Measurements from ENCODE around the gene SHISAL1.

The SHISAL1 gene

DNA sequence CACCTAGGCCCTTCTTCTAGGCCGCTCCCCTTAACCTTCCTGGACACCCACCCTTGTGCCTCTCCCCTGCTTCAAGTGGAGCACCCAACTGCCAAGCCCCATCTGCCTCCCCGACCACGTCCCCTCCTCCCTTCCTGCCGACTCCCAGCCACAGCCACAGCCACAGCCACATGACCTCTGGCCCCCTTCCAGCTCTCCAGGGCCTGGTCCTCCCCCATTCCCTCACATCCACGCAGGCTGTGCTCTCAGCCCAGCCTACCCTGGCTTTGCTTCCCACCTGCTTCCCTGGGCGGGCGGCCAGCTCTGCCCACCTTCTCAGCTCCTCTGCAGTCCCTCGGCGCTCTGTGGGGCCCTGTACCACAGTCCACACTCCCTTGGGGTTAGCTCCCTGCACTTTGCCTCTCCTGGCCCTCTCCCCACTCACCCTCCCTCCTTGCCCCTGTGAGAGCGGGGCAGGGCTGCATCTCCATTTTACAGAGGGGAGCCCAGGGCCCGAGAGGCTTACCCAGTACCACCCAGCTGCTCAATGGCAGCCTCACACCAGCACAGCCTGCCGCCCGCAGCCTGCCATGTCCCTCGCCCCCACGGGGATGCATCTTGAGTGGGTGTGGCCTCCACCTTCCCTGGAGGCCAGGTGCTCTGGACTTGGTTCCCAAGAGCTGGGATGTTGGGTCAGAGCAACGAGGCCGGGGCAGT, 111.7 kb downstream of the SHISAL1 start:
- peaks cover 8% of the 10 kb centered on the region; the same call in 1 of the 2 replicates for H3K27me3 ChIP-seq (ENCODE audit: insufficient read depth, low read depth)
- no peaks in the 10 kb centered on the region for H3K36me3 ChIP-seq (ENCODE audit: insufficient read depth)
- H3K27ac ChIP-seq = no peak overlapping the region
- no peak overlapping the region for H2AFZ ChIP-seq (ENCODE audit: low read depth)
- H3K79me2 ChIP-seq (ENCODE audit: insufficient read depth, low read depth) = no peaks in the 10 kb centered on the region
- H3K9ac ChIP-seq = no peak overlapping the region
- no peak overlapping the region for H3K4me2 ChIP-seq
- TF ChIP-seq, protein P1, sequence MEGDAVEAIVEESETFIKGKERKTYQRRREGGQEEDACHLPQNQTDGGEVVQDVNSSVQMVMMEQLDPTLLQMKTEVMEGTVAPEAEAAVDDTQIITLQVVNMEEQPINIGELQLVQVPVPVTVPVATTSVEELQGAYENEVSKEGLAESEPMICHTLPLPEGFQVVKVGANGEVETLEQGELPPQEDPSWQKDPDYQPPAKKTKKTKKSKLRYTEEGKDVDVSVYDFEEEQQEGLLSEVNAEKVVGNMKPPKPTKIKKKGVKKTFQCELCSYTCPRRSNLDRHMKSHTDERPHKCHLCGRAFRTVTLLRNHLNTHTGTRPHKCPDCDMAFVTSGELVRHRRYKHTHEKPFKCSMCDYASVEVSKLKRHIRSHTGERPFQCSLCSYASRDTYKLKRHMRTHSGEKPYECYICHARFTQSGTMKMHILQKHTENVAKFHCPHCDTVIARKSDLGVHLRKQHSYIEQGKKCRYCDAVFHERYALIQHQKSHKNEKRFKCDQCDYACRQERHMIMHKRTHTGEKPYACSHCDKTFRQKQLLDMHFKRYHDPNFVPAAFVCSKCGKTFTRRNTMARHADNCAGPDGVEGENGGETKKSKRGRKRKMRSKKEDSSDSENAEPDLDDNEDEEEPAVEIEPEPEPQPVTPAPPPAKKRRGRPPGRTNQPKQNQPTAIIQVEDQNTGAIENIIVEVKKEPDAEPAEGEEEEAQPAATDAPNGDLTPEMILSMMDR (conservative IDR thresholded peaks at IDR 0.05; ENCODE audit: low read depth, low read length) = no peak
- no peak overlapping the region for H3K4me3 ChIP-seq (IDR thresholded peaks at IDR 0.05; ENCODE audit: insufficient read depth, low read depth, low read length)
- H4K20me1 ChIP-seq (ENCODE audit: insufficient read depth) = no peaks in the 10 kb centered on the region
- no peaks in the 10 kb centered on the region for H3K4me1 ChIP-seq (ENCODE audit: low read depth, poor library complexity, severe bottlenecking)

DNA sequence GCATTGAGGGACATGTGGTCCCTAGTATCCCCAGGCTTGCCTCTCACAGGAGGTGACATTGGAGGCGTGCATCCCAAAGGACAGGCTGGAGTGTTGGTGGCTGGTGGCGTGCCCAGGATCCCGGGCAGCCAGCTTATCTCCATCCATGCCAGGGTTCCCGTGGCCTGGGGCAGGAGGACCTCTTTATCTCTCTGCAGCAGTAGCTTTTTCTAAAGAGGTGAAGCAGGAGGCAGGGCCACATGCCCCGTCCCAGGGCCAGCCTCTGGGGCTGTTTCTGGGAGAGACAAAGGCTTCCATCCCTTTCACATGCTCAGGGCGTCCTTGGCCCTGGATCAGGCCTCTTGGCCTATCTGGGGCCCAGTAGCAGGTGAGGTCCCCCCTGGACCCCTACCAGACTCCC, 112.3 kb downstream of the SHISAL1 start:
- H3K36me3 ChIP-seq (ENCODE audit: insufficient read depth) = no peaks in the 10 kb centered on the region
- H3K79me2 ChIP-seq (ENCODE audit: insufficient read depth, low read depth) = no peaks in the 10 kb centered on the region
- no peak overlapping the region for H3K4me3 ChIP-seq (IDR thresholded peaks at IDR 0.05; ENCODE audit: insufficient read depth, low read depth, low read length)
- no peak overlapping the region for H3K4me2 ChIP-seq
- TF ChIP-seq, protein P1 (conservative IDR thresholded peaks at IDR 0.05; ENCODE audit: low read depth, low read length) = no peak
- H3K27me3 ChIP-seq (ENCODE audit: insufficient read depth, low read depth) = peaks cover 8% of the 10 kb centered on the region; the same call in 1 of the 2 replicates
- H3K4me1 ChIP-seq (ENCODE audit: low read depth, poor library complexity, severe bottlenecking) = no peaks in the 10 kb centered on the region
- H3K27ac ChIP-seq = no peak overlapping the region
- no peak overlapping the region for H2AFZ ChIP-seq (ENCODE audit: low read depth)
- no peaks in the 10 kb centered on the region for H4K20me1 ChIP-seq (ENCODE audit: insufficient read depth)
- H3K9ac ChIP-seq = no peak overlapping the region

- no peak overlapping the region for H3K27ac ChIP-seq
- TF ChIP-seq, protein P1 (conservative IDR thresholded peaks at IDR 0.05; ENCODE audit: low read depth, low read length) = no peak
- H3K4me3 ChIP-seq (IDR thresholded peaks at IDR 0.05; ENCODE audit: insufficient read depth, low read depth, low read length) = no peak overlapping the region
- H3K79me2 ChIP-seq (ENCODE audit: insufficient read depth, low read depth) = no peaks in the 10 kb centered on the region
- H3K36me3 ChIP-seq (ENCODE audit: insufficient read depth) = no peaks in the 10 kb centered on the region
- H3K4me2 ChIP-seq = no peak overlapping the region
- no peak overlapping the region for H2AFZ ChIP-seq (ENCODE audit: low read depth)
- no peaks in the 10 kb centered on the region for H4K20me1 ChIP-seq (ENCODE audit: insufficient read depth)
- H3K4me1 ChIP-seq (ENCODE audit: low read depth, poor library complexity, severe bottlenecking) = no peaks in the 10 kb centered on the region
- peaks cover 8% of the 10 kb centered on the region; the same call in 1 of the 2 replicates for H3K27me3 ChIP-seq (ENCODE audit: insufficient read depth, low read depth)
- no peak overlapping the region for H3K9ac ChIP-seq
Observed at GRCh38 chr22:44199866-44200265, 112.9 kb downstream of the SHISAL1 start.

- H3K79me2 ChIP-seq (ENCODE audit: insufficient read depth, low read depth) = no peaks in the 10 kb centered on the region
- TF ChIP-seq, protein P1 (conservative IDR thresholded peaks at IDR 0.05; ENCODE audit: low read depth, low read length) = no peak
- no peaks in the 10 kb centered on the region for H4K20me1 ChIP-seq (ENCODE audit: insufficient read depth)
- H3K27ac ChIP-seq = no peak overlapping the region
- H3K4me1 ChIP-seq (ENCODE audit: low read depth, poor library complexity, severe bottlenecking) = no peaks in the 10 kb centered on the region
- H3K4me3 ChIP-seq (IDR thresholded peaks at IDR 0.05; ENCODE audit: insufficient read depth, low read depth, low read length) = no peak overlapping the region
- H2AFZ ChIP-seq (ENCODE audit: low read depth) = no peak overlapping the region
- H3K9ac ChIP-seq = no peak overlapping the region
- H3K27me3 ChIP-seq (ENCODE audit: insufficient read depth, low read depth) = peaks cover 8% of the 10 kb centered on the region; the same call in 1 of the 2 replicates
- H3K36me3 ChIP-seq (ENCODE audit: insufficient read depth) = no peaks in the 10 kb centered on the region
- no peak overlapping the region for H3K4me2 ChIP-seq
Observed at GRCh38 chr22:44199164-44199563, 113.6 kb downstream of the SHISAL1 start.

All from KMS-11 (cell line).